Natural killer cell (primary cell): ENCODE measurements around the gene JDP2. TPM values are rescaled to one million over a fixed set of nuclear protein-coding genes. Genes with fewer than 3 reads are reported as not detected.

Experiments used
- ATAC-seq, 3 donors: fragments of 150-1000 bp in 2 of 3; fragments of 200-7000 bp in 1 of 3; cut with Tn5 transposase; 1 replicate in 1 of 3; 2 replicates in 2 of 3; pipeline ENCODE4 v1.10.0; 2021; ENCODE audit warnings: mild to moderate bottlenecking in 2 of 3, moderate library complexity in 2 of 3
- DNase-seq, 2 donors: peaks; one replicate each; pipeline versions ENCODE4 v3.0.0 to v3.0.0-alpha.2; 2013 to 2021; ENCODE audit warnings: mixed read lengths in 1 of 2
- H3K27ac ChIP-seq: one replicate; pipeline ENCODE4 v1.5.1; 2013; ENCODE audit warnings: mild to moderate bottlenecking, low read length
- H3K27me3 ChIP-seq: one replicate; pipeline ENCODE4 v1.6.1; 2013; ENCODE audit warnings: low read length; ENCODE audit not compliant: control insufficient read depth, insufficient read depth
- H3K36me3 ChIP-seq: one replicate; pipeline ENCODE4 v1.6.1; 2013; ENCODE audit warnings: low read length; ENCODE audit not compliant: control insufficient read depth, insufficient read depth
- H3K4me1 ChIP-seq: one replicate; pipeline ENCODE4 v1.6.1; 2013; ENCODE audit warnings: low read length; ENCODE audit not compliant: control insufficient read depth, insufficient read depth
- H3K4me3 ChIP-seq: one replicate; pipeline ENCODE4 v1.5.1; 2013; ENCODE audit warnings: low read length
- H3K9me3 ChIP-seq: one replicate; pipeline ENCODE4 v1.6.1; 2013; ENCODE audit warnings: low read length; ENCODE audit not compliant: control insufficient read depth, insufficient read depth
- H3K27ac Mint-ChIP-seq, 2 donors: one replicate each; pipeline ENCODE4 v1.8.0; 2022; ENCODE audit warnings: mild to moderate bottlenecking in 2 of 2, mixed read lengths in 2 of 2, moderate library complexity in 1 of 2
- H3K27me3 Mint-ChIP-seq, 2 donors: one replicate each; pipeline ENCODE4 v1.8.0; 2022; ENCODE audit warnings: low read depth in 2 of 2, mixed read lengths in 2 of 2
- H3K36me3 Mint-ChIP-seq: one replicate; pipeline ENCODE4 v1.8.0; 2022; ENCODE audit warnings: mixed read lengths
- H3K4me1 Mint-ChIP-seq, 2 donors: one replicate each; pipeline ENCODE4 v1.8.0; 2022; ENCODE audit warnings: mixed read lengths in 2 of 2
- H3K4me3 Mint-ChIP-seq: one replicate; pipeline ENCODE4 v1.8.0; 2022; ENCODE audit warnings: mild to moderate bottlenecking, moderate library complexity, mixed read lengths
- H3K9me3 Mint-ChIP-seq, 2 donors: one replicate each; pipeline ENCODE4 v1.8.0; 2022; ENCODE audit warnings: mixed read lengths in 2 of 2
- CTCF ChIP-seq: fragments of 200-600 bp; IDR thresholded peaks from one replicate; pipeline ENCODE4 v1.8.0; 2022; ENCODE audit warnings: antibody characterized with exemption
- WGBS: methylation state at CpG from one replicate; pipeline ENCODE4 v1.1.7; 2013; ENCODE audit warnings: missing lambda C conversion rate; ENCODE audit not compliant: insufficient coverage; 5-methylcytosine and 5-hydroxymethylcytosine counted together
- intact Hi-C: fragments of 100-400 bp; cut with micrococcal nuclease; formaldehyde crosslinking; loops from one replicate; pipeline ENCODE4 v1.14.2; 2022
- total RNA-seq, 4 donors: library from RNA; stranded (reverse); fragments of 120-200 nt in 1 of 4; gene quantifications; one replicate each; pipeline versions ENCODE4 v1.2.3 to v1.2.4, GENCODE V29; 2013 to 2022

Gene JDP2
- total RNA-seq, 3 donors from 2014 or later (not counting 1 experiment from before 2014, with no cell fraction given): 1.9 to 10.5 (median 3.2) TPM

- TF ChIP-seq CTCF: no peak
Measured at GRCh38 chr14:75430526-75430925, 2.7 kb downstream of the JDP2 start.

DNA sequence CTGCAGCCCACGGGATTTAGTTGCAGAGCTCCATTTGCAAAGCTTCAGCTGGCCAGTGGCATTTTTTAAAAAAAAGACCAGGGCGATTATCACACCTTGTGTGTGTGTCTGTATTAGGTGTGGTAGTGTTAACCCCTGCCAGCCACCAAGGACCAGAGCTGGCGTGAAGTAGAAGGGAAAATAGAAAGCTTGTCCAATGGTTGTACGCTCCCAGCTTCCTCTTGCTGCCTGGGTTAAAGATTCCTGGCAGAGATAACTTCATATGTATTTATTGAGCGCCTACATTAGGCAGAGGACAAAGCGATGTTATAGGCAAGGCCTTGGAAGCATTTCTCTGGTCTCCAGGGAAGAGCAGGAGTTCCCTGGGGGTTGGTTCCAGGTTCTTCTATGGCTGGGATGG is 3.2 kb downstream of the JDP2 start:
- H3K4me3 ChIP-seq: no peak overlapping the region
- H3K36me3 ChIP-seq: no peaks in the 10 kb centered on the region
- Mint-ChIP-seq H3K36me3 (no peaks in the 10 kb centered on the region), H3K4me1 (peaks cover 0 to 5% of the 10 kb centered on the region in 2 donors), H3K27me3 (peaks cover 24 to 31% of the 10 kb centered on the region in 2 donors), H3K4me3 (no peak overlapping the region), H3K27ac (no peak overlapping the region), H3K9me3 (no peaks in the 10 kb centered on the region)
- ATAC-seq (no peak), DNase-seq (no peak)
- 74% methylated on average over 6 of the region's 6 CpGs for WGBS
- no peaks in the 10 kb centered on the region for H3K9me3 ChIP-seq
- intact Hi-C loops: no loop called here
- H3K27me3 ChIP-seq: peaks cover 7% of the 10 kb centered on the region
- H3K27ac ChIP-seq: no peak overlapping the region
- TF ChIP-seq CTCF: no peak
- H3K4me1 ChIP-seq: peaks cover 22% of the 10 kb centered on the region

More at GRCh38 chr14:75430526-75430925, 2.7 kb downstream of the JDP2 start:
- no peak for DNase-seq
- no peaks in the 10 kb centered on the region for H3K36me3 ChIP-seq
- no peak overlapping the region for H3K4me3 Mint-ChIP-seq
- no peaks in the 10 kb centered on the region for H3K36me3 Mint-ChIP-seq
- H3K9me3 ChIP-seq: no peaks in the 10 kb centered on the region
- H3K4me1 Mint-ChIP-seq: peaks cover 0 to 3% of the 10 kb centered on the region in 2 donors
- peaks cover 29 to 33% of the 10 kb centered on the region in 2 donors for H3K27me3 Mint-ChIP-seq
- no peak for ATAC-seq
- H3K27ac Mint-ChIP-seq: no peak overlapping the region
- H3K27me3 ChIP-seq: peaks cover 8% of the 10 kb centered on the region
- intact Hi-C loops: no loop called here
- no peak overlapping the region for H3K27ac ChIP-seq
- no peak overlapping the region for H3K4me3 ChIP-seq
- WGBS: 93% methylated on average over 10 of the region's 10 CpGs
- H3K4me1 ChIP-seq: peaks cover 20% of the 10 kb centered on the region
- H3K9me3 Mint-ChIP-seq: no peaks in the 10 kb centered on the region

- Histone ChIP-seq H3K36me3 (no peaks in the 10 kb centered on the region), H3K27ac (no peak overlapping the region), H3K4me3 (no peak overlapping the region), H3K9me3 (no peaks in the 10 kb centered on the region), H3K4me1 (peaks cover 22% of the 10 kb centered on the region), H3K27me3 (peaks cover 7% of the 10 kb centered on the region)
- Mint-ChIP-seq H3K9me3 (no peaks in the 10 kb centered on the region), H3K36me3 (no peaks in the 10 kb centered on the region), H3K27ac (no peak overlapping the region), H3K4me1 (peaks cover 0 to 5% of the 10 kb centered on the region in 2 donors), H3K27me3 (peaks cover 16 to 22% of the 10 kb centered on the region in 2 donors), H3K4me3 (no peak overlapping the region)
- intact Hi-C loops: no loop called here
- no peak for ATAC-seq
- no peak for TF ChIP-seq CTCF
- WGBS: 88% methylated on average over 4 of the region's 4 CpGs
- no peak for DNase-seq
Measured at GRCh38 chr14:75431827-75432226, 4.0 kb downstream of the JDP2 start.

DNA sequence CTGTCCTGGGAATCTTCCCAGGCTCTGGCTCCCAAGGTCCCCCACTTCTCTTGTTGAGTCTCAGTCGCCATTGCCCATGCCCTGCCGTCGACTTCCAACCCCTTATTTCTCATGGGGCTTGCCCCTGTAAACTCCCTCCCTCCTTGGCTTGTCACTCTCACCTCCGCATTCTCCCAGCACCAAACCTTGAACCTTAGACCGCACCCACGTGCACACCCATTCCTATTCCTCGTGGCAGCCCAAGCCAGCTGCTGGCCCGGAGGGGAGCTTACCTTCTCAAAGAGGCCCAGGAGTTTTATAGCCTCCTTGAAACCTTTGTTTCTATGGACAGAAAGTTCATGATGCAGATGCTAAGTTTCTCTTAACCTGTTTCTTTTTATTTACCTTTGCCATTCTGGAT is 4.6 kb downstream of the JDP2 start:
- Histone ChIP-seq H3K36me3 (no peaks in the 10 kb centered on the region), H3K27ac (no peak overlapping the region)
- no peak for DNase-seq

More for the DNA sequence above, 4.6 kb downstream of the JDP2 start:
- no peak for TF ChIP-seq CTCF
- Mint-ChIP-seq H3K9me3 (no peaks in the 10 kb centered on the region), H3K27ac (no peak overlapping the region), H3K4me1 (peaks cover 0 to 5% of the 10 kb centered on the region in 2 donors), H3K36me3 (no peaks in the 10 kb centered on the region), H3K27me3 (peaks cover 12 to 20% of the 10 kb centered on the region in 2 donors), H3K4me3 (no peak overlapping the region)
- ATAC-seq: no peak
- Histone ChIP-seq H3K4me3 (no peak overlapping the region), H3K27me3 (peaks cover 4% of the 10 kb centered on the region), H3K4me1 (peaks cover 16% of the 10 kb centered on the region), H3K9me3 (no peaks in the 10 kb centered on the region)
- intact Hi-C loops: no loop called here
- WGBS: 93% methylated on average over 8 of the region's 8 CpGs
